HG03558 (cell line): Measurements from ENCODE around the gene HOXC9.

Experiments used
- ATAC-seq: cut with Tn5 transposase; IDR thresholded peaks from one replicate; pipeline ENCODE4 v1.9.1; 2021; ENCODE audit warnings: moderate number of reproducible peaks; ENCODE audit not compliant: unreplicated experiment; ENCODE audit errors: extremely low read depth

The HOXC9 gene

DNA sequence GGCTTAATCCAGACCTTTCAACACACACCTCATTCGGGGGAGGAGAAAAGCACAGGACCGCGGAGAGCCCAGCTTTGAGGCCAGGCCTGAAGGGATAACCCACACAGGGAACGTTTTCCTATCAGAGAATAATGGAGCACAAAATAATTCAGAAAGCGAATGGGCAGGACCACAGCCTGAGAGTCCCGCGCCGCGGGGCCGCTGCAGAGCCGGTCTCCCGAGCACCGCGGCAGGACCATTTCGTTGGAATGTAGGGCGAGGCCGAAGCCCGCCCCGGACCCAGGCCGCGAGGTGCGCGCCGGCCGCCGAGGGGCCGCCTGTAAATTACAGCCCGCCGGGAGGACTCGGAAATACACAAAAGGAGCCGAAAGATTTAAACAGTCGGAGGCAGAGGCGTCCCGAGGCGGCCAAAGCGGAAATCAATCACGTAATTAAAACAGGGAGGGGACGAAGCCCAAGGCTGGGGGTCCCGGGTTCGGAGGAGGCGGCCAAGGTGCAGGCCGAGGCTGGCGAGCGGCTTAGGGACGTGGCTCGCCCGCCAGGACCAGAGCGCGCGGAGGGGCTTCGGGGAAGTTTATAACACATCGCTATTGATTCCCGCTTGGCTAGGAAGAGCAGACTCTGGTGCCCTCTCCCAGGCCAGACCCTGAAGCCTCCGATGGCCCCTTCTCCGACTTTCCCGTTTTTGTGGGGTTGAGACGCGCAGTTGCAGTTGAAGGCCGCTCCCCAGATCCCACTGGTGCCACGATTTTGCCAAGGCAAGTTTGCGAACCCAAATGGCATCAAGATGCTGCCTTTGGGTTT lies 47.4 kb downstream of the HOXC9 start:
- no peak for ATAC-seq

DNA sequence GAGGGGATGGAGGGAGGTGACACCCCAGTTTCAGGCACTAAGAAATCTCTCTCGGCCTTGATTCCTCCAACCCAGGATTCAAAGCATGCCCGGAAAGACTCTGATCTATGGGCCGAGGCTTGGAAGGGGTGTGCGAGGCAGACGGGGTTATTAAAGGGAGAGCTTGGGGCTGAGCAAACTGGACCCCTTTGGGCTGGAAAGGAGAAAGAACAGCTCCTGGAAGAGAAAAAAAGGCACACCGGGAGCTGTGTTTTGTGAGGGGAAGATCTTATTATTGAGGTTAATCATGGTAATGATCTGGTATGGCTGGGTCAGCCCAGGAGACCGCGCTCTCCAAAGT lies 48.0 kb downstream of the HOXC9 start:
- ATAC-seq: no peak

DNA sequence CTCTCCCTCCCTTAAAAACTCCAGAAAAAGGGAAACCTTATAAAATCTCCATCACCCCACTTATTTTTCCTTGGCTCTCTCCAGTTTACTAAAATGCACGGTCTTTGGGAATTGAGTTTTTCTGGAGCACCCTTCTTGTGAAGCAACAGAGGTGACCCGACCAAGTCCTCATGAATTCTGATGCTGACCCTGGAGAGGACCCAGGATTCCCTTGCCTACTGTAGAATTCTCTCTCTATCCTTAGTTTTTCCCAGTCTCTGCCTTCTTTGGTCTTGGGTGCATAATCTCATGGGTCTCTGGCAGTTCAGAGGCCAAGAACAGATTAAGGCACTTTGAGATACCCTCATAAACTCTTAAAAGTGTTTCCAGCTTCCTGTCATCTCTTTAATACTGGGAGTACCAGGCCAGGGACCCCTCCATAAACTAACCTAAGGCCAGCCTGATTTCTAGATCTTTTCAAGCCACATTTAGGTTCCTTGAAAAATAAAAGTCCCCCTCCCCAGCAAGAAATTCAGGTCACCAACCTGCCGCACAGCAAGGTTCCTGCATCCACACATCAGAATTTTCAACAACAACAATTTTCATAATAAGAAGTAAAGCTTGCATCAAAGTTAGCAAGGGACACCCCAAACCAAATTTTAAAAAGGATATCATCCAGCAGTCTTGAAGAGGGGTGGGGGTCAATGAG lies 48.6 kb downstream of the HOXC9 start:
- ATAC-seq: no peak

DNA sequence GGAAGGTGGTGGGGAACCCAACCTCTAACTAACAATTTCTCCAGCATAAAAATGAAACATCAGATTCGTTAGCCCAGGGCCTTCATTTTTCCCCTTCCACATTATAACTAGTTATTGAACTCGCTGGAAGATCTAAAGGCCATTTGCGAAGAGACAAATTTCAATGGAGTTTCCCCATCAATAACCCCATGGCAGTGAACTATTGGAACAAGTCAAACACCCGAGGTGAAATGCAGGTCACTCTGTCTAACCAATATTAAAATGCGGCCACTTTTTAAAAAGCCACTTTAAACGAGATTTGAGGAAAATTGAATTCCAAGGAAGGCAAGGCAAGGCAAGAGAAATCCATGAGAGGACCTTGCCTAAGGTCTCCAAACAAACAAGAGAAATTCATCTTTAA lies 49.1 kb downstream of the HOXC9 start:
- no peak for ATAC-seq

DNA sequence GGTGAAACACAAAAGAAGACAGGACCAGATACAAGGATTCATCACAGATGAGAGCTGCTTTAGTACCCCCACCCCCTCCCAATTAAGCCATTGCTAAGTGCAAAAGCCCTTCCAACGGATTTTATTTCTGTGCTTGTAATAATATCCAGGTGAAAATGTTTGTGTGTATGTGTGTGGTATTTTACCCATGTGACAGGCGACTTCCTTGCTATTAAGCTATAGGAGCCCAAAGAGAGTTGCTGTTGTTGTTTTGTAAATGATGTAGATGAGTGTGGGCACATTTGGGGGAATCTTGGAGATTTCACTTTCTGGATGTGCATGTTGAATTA lies 50.5 kb downstream of the HOXC9 start:
- no peak for ATAC-seq

DNA sequence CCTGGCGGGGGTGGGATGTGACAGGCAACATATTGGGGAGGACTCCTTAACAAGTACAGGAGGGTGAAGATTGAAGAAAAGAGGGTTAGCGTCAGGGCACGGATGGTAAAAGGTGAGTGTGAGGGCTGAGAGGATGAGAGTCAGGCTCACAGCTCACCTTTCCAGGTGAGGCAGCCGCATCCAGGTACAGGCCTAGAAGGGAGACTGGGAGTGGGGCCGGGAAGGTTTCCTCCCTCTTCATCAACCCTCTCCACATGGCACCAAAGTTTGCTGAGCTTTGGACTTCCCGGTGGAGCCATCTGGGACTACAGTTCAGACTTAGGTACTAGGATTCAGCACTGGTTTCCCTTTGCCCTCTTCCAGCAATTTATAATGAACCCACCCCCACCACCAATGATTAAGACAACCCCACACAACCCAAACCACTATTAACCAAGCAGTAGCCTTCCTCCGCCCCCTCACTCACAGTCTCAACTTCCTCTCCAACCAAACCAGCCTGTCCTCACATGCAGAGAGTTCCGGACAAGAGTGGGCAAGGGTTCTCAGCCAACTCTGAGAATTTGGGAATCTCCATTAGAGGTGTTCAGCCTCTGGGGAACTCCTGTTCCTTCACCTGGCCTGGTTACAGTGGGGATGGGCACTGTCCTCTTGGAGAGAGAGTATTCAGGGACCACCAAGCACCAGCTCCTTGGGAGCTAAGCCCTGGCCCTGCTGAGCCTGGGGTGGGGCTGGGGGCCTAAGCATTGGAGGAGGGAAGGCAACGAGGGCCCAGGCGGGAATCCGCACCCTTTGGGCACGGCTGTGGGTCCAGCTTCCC lies 51.3 kb downstream of the HOXC9 start:
- no peak for ATAC-seq

DNA sequence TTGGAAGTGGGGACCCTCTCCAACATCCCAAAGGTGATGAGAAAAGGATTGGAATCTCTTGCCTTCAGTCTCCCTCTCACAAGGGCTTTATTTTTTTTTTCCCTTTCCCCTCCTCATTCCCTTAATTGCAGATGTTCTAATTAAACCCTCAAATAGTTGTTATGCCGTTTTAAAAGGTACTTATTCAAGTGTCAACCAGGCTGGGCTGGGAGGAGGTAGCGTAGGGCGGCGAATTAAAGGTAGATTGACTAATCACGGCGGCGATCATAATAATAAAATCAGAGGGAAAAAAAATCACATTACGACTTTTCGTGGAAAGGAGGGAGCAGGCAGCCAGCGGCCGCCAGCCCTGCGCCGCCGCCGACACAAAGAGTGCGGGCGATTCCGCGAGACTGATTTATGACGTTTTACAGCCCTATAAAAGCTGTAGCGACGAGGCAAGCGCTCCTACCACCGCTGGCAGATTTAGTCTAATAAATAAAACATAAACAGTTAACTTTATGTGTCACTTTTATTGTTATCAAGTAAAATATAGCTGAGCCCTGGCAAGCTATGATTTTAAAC lies 52.0 kb downstream of the HOXC9 start:
- ATAC-seq: no peak

DNA sequence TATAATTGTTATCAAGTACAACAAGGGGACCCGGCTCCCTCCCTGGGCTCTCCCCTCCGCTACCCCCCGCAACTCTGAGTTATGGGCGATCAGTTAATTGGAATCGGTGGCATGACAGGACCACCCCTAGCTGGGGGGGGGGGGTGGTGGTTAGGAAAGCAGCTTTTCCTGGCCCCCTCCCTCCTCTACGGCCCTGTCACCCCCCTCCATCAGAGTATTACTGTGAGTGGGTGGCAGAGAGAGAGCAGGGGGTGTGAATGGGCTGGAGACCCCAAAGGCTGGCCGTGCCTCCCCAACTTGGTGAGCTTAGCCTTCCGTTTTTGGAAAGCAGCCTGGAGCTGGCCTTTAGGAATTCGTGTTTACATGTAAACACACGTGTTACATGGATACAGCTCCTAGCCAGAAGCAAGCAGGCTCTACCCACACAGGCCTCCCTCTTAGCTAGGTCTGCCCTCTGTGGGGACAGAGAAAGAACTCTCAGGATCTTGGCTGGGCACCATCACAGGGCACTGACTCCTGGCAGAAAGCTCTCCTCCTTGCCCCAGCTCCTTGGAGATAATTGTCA lies 52.6 kb downstream of the HOXC9 start:
- ATAC-seq: no peak
